MCF 10A (cell line): ENCODE measurements around the gene CAMK2N1. TPM values are rescaled to one million over a fixed set of nuclear protein-coding genes. Genes with fewer than 3 reads are reported as not detected.

Experiments used
- BruUV-seq: library from RNA; stranded (reverse); fragments of 400-500 nt; replicated peaks from 2 replicates; lab custom pipeline; 2021; lab: Mats Ljungman, UMichigan
- CTCF ChIA-PET: fragments of 300-600 bp; sonication (Branson Sonifier 250); formaldehyde crosslinking; extraction: SDS; loops from one replicate; lab custom pipeline; 2021; ENCODE audit warnings: antibody characterized with exemption, inconsistent platforms; lab: Yijun Ruan, JAX
- POLR2A ChIA-PET: fragments of 300-600, 350-650 bp; sonication (Branson Sonifier 250); formaldehyde crosslinking; extraction: SDS; loops from one replicate; lab custom pipeline; 2020; ENCODE audit warnings: antibody characterized with exemption, inconsistent platforms; lab: Yijun Ruan, JAX
- DNase-seq: peaks from one replicate; pipeline ENCODE4 v3.0.0-alpha.2; 2018; ENCODE audit not compliant: unreplicated experiment
- H3K27ac Mint-ChIP-seq: one replicate; pipeline ENCODE4 v1.8.0; 2022; ENCODE audit warnings: mild to moderate bottlenecking, low read depth, mixed read lengths; ENCODE audit not compliant: unreplicated experiment
- H3K27me3 Mint-ChIP-seq: one replicate; pipeline ENCODE4 v1.8.0; 2022; ENCODE audit warnings: mixed read lengths; ENCODE audit not compliant: insufficient read depth, unreplicated experiment
- H3K36me3 Mint-ChIP-seq: one replicate; pipeline ENCODE4 v1.8.0; 2022; ENCODE audit warnings: mild to moderate bottlenecking, moderate library complexity, mixed read lengths; ENCODE audit not compliant: insufficient read depth, unreplicated experiment
- H3K4me1 Mint-ChIP-seq: one replicate; pipeline ENCODE4 v1.8.0; 2022; ENCODE audit warnings: mixed read lengths; ENCODE audit not compliant: insufficient read depth, unreplicated experiment
- H3K4me3 Mint-ChIP-seq: one replicate; pipeline ENCODE4 v1.8.0; 2022; ENCODE audit warnings: mild to moderate bottlenecking, moderate library complexity, mixed read lengths; ENCODE audit not compliant: unreplicated experiment
- H3K9me3 Mint-ChIP-seq: one replicate; pipeline ENCODE4 v1.8.0; 2022; ENCODE audit warnings: mixed read lengths; ENCODE audit not compliant: unreplicated experiment
- intact Hi-C: fragments of 100-400 bp; cut with micrococcal nuclease; formaldehyde crosslinking; loops from 2 replicates; pipeline ENCODE4 v1.14.1; 2022
- total RNA-seq: library from RNA; stranded (reverse); gene quantifications from 2 replicates; pipeline ENCODE4 v1.2.3, GENCODE V29; 2022
- TF ChIP-seq, protein P1 (sequence below): fragments of 200-600 bp; IDR thresholded peaks from one replicate; pipeline ENCODE4 v1.8.0; 2022; ENCODE audit warnings: antibody characterized with exemption, mild to moderate bottlenecking; ENCODE audit not compliant: unreplicated experiment

The CAMK2N1 gene
- total RNA-seq, 1 experiment from 2014 or later, result 4.9 TPM

DNA sequence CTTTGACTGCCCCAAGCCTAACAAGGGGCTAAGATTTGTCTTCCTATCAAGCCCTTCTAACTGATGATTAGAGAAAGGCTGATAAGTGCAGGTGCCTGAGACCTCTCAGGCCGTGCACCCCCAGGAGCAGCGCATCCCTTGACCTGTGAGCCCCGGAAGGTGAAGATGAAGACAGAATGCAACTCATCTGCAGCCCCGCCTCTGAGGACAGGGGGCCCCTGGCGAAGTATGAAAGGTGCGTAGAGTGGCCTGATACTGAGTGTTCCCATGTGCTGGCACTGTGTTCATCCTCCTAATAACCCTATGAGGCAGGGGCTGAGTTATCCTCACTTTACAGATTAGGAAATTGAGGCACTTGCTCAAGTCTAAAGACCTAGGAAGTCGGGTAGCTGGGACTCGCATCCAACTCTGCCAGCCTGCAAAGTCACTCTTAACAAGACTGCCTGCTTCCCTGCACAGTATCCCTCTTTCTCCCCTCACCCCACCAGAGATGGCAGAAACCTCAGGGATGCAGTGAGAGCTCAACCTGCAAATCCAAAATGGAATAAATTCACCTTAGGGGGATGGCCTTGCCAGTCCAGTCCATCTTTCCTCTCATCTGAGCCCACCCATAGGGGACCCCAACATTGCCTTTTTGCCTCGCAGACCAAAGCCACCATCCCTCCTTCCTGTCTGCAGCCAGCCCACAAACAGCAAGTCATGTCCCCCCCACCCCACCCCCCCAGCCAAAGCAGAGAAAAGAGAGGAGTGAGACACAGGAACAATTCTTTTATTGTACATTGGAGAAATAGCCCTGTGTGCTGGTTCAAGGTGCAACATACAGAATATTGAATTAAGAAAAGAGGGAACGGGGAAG lies 4.1 kb downstream of the CAMK2N1 start:
- CTCF ChIA-PET, result interaction anchor here (0.6 to 1.7 kb wide), 6 partner anchors 13 to 330 kb away, joined by 3 to 9 read pairs (median 4); no protein-coding TSS in a partner anchor
- Mint-ChIP-seq H3K4me1 (peaks cover 27% of the 10 kb centered on the region), H3K27me3 (no peaks in the 10 kb centered on the region), H3K36me3 (no peaks in the 10 kb centered on the region), H3K9me3 (no peaks in the 10 kb centered on the region), H3K4me3 (no peak overlapping the region), H3K27ac (no peak overlapping the region)
- intact Hi-C loops, result no loop called here
- POLR2A ChIA-PET, result interaction anchor here (0.7 kb wide), 1 partner anchor 11 kb away, joined by 3 read pairs; no protein-coding TSS in a partner anchor
- no peak for DNase-seq
- TF ChIP-seq, protein P1, sequence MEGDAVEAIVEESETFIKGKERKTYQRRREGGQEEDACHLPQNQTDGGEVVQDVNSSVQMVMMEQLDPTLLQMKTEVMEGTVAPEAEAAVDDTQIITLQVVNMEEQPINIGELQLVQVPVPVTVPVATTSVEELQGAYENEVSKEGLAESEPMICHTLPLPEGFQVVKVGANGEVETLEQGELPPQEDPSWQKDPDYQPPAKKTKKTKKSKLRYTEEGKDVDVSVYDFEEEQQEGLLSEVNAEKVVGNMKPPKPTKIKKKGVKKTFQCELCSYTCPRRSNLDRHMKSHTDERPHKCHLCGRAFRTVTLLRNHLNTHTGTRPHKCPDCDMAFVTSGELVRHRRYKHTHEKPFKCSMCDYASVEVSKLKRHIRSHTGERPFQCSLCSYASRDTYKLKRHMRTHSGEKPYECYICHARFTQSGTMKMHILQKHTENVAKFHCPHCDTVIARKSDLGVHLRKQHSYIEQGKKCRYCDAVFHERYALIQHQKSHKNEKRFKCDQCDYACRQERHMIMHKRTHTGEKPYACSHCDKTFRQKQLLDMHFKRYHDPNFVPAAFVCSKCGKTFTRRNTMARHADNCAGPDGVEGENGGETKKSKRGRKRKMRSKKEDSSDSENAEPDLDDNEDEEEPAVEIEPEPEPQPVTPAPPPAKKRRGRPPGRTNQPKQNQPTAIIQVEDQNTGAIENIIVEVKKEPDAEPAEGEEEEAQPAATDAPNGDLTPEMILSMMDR, result no peak
- no TSS peak for BruUV-seq

DNA sequence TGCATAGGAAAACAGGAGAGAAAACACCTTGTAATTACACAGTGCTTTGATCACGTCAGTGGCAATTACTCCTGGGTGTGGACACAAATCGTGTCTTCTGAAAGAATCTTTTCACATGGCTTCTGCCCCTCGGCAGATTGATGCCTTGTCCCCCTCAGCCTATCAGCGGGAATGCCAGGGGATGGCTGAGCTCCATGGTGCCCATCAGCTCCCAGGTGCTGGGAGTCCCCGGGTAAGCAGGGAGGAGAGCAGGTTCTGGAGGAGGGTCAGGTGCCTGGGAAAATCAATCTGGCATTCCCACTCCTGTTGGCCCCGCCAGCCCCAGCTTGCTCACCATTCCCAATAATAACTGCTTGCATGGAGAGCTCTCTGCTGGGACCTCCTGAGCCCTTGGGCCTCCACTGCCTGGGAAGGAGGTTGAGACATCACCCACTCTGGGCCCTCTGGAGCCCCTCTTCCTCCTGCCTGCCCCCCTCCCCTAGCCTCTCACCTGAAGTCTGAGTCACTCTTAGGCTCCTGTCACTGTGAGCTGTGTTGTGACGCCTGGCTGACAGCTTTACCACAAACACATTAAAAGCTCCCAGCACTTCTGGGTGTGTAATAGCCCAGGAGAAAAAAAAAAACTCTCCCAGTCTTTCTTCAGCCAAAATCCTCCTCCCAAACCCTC lies 4.9 kb downstream of the CAMK2N1 start:
- no peaks in the 10 kb centered on the region for H3K36me3 Mint-ChIP-seq
- no peaks in the 10 kb centered on the region for H3K9me3 Mint-ChIP-seq
- DNase-seq, result no peak
- H3K4me3 Mint-ChIP-seq, result no peak overlapping the region
- TF ChIP-seq, protein P1, result no peak
- ChIA-PET CTCF (interaction anchor here (0.6 to 1.4 kb wide), 3 partner anchors 119 to 268 kb away, joined by 3 to 4 read pairs (median 4); no protein-coding TSS in a partner anchor), POLR2A (no interaction called here)
- BruUV-seq, result no TSS peak
- no peaks in the 10 kb centered on the region for H3K27me3 Mint-ChIP-seq
- peaks cover 27% of the 10 kb centered on the region for H3K4me1 Mint-ChIP-seq
- no peak overlapping the region for H3K27ac Mint-ChIP-seq
- intact Hi-C loops, result no loop called here

DNA sequence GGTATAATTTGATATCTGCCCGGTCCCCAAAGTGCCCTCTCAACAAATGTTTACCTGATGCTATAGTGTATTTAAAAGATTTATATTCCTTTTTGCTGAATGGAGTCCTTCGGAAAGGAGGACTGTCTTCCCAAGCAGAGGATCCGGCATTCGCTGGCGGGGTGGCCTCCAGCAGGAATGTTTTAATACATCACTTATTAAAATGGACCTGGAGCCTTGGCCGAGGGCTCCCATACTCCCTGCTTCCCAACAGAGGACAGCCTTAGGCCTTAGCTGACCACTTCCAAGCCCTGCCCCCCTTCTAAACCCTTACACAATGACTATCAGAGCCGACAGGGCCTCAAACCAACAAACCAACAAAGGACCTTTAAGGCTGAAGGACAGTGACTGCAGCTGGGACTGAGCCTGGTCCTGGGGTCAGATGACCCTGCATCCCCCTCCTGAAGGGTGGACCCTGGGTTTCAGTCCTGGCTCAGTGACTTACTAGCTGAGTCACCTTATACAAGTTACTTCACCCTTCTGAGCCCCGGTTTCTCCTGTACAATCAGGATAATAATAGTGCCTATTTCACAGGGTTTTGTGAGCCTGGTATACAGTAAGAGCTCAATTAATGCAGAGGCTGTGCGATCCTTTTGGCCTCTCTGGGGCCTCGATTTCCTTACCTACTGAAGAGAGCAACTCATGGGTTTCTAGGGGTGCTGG lies 5.6 kb downstream of the CAMK2N1 start:
- ChIA-PET CTCF (interaction anchor here (0.6 to 1.4 kb wide), 3 partner anchors 118 to 267 kb away, joined by 3 to 4 read pairs (median 4); no protein-coding TSS in a partner anchor), POLR2A (no interaction called here)
- DNase-seq, result no peak
- H3K4me1 Mint-ChIP-seq, result peaks cover 27% of the 10 kb centered on the region
- H3K4me3 Mint-ChIP-seq, result no peak overlapping the region
- intact Hi-C loops, result no loop called here
- no peaks in the 10 kb centered on the region for H3K27me3 Mint-ChIP-seq
- no TSS peak for BruUV-seq
- no peak overlapping the region for H3K27ac Mint-ChIP-seq
- no peaks in the 10 kb centered on the region for H3K9me3 Mint-ChIP-seq
- H3K36me3 Mint-ChIP-seq, result no peaks in the 10 kb centered on the region
- TF ChIP-seq, protein P1, result no peak

DNA sequence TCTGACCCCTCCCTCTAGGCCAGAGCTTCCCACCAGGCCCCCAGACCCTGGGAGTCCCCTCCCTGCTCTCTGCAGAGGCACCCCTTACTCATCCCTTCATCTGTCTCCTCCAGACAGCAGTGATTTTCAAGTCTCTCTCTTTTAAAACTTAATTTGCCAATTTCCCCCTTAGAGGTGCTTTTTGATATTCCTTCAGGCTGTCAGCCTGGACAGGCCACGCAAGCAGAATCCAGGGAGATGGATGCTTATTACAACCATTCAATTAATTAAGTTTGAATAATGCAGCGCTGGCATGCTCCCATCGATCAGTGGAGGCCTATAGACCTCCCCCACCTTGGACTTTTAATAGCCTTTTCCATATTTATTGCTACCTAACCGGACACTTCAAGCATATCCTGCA lies 6.2 kb downstream of the CAMK2N1 start:
- no peak for DNase-seq
- H3K4me3 Mint-ChIP-seq, result no peak overlapping the region
- no peaks in the 10 kb centered on the region for H3K27me3 Mint-ChIP-seq
- H3K4me1 Mint-ChIP-seq, result peaks cover 31% of the 10 kb centered on the region
- TF ChIP-seq, protein P1, result no peak
- ChIA-PET POLR2A (no interaction called here), CTCF (interaction anchor here (1.2 kb wide), 1 partner anchor 15 kb away, joined by 3 read pairs; no protein-coding TSS in a partner anchor)
- BruUV-seq, result no TSS peak
- no peaks in the 10 kb centered on the region for H3K9me3 Mint-ChIP-seq
- no peak overlapping the region for H3K27ac Mint-ChIP-seq
- H3K36me3 Mint-ChIP-seq, result no peaks in the 10 kb centered on the region
- intact Hi-C loops, result no loop called here
